ENCODE data around the gene DBF4.
"Not testable (repeated sequence)": the region's sequence is repeated elsewhere in the genome, so short reads cannot be mapped to it uniquely, and the experiment has no call there.

Gene DBF4

GRCh38 chr7:87922759-87923395 lies 46.6 kb downstream of the DBF4 start:
- H3K27ac Mint-ChIP-seq: not testable (repeated sequence)

GRCh38 chr7:87926581-87927461 lies 50.5 kb downstream of the DBF4 start:
- H3K9me3 Mint-ChIP-seq: no peaks in the 10 kb centered on the region
- peaks cover 11% of the 10 kb centered on the region for H3K4me1 Mint-ChIP-seq
- H3K27me3 Mint-ChIP-seq: no peaks in the 10 kb centered on the region
- ATAC-seq: peak; percentile 96
- peak overlapping the region; percentile 22 for H3K4me3 Mint-ChIP-seq
- H3K36me3 Mint-ChIP-seq: no peaks in the 10 kb centered on the region
- peak overlapping the region; percentile 29 for H3K27ac Mint-ChIP-seq

More at GRCh38 chr7:87922759-87923395, 46.6 kb downstream of the DBF4 start:
- not testable (repeated sequence) for H3K36me3 Mint-ChIP-seq, H3K4me3 Mint-ChIP-seq, ATAC-seq, H3K9me3 Mint-ChIP-seq
- H3K27me3 Mint-ChIP-seq: peaks cover 16% of the 10 kb centered on the region
- peaks cover 11% of the 10 kb centered on the region for H3K4me1 Mint-ChIP-seq

DNA sequence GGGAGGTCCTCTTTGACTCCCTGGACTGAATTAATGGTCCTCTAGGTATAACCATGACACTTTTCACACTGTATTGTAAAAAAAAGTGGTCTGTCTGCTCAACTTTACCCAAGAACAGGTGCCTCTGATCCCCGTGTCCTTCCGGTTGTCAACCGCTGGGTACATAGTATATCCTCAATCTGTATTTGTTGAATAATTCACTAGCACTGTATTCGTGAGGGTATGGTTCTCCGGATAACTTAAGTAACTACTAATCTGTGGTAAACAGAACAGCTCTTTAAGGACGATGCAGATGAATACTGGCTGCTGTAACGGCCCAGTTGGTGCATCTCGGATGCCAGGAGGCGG lies 57.3 kb downstream of the DBF4 start:
- no peaks in the 10 kb centered on the region for H3K9me3 Mint-ChIP-seq
- no peak for ATAC-seq
- peak overlapping the region; percentile 95 for H3K4me3 Mint-ChIP-seq
- H3K27me3 Mint-ChIP-seq: no peaks in the 10 kb centered on the region
- no peaks in the 10 kb centered on the region for H3K36me3 Mint-ChIP-seq
- peak overlapping the region; percentile 64 for H3K27ac Mint-ChIP-seq
- H3K4me1 Mint-ChIP-seq: peaks cover 13% of the 10 kb centered on the region

DNA sequence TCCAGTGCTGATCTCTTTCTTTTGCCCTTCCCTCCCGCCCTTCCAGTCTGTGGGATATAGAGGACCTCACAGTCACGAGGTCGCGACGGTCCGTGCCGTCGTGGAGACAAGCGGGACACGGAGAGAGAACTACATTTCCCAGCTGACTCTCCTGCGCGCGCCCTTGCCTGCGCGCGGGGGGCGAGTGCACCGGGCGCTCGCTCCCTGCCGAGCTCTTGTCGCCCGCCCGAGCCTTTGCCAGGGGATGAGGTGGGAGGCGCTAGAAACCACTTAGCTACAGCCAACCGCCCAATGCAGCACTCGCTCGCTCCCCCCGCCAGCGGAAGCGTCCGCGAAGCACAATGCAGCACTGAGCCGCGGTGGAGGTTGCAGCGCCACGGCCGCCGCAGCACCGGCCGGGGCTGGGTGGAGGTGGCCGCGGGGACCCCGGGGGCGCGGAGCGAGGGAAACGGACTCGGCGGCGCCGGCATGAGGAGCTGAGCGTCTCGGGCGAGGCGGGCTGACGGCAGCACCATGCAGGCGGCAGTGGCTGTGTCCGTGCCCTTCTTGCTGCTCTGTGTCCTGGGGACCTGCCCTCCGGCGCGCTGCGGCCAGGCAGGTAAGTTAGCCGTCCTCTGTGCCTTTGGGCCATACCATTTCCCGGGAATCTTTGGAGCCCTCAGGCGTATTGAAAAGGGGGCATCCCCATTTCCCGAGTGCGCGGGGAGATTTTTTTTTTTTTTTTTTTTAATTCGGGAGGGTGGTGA lies 57.8 kb downstream of the DBF4 start, which contains the start of gene ADAM22:
Gene ADAM22 (plus strand): TSS at position 299 of the 746 bp plus-strand sequence. CDS start 215 bp downstream, at position 514.
- Mint-ChIP-seq H3K27ac (peak within 1 kb of the TSS; percentile 64), H3K27me3 (no peaks in the 10 kb centered on the region), H3K36me3 (no peaks in the 10 kb centered on the region), H3K4me1 (peaks cover 13% of the 10 kb centered on the region), H3K9me3 (no peaks in the 10 kb centered on the region), H3K4me3 (peak within 1 kb of the TSS; percentile 95)
- peak; percentile 99 for ATAC-seq

GRCh38 chr7:87934699-87935383 lies 58.5 kb downstream of the DBF4 start:
- peak; percentile 2 for ATAC-seq
- Mint-ChIP-seq H3K4me3 (peak overlapping the region; percentile 95), H3K27ac (peak overlapping the region; percentile 64)

GRCh38 chr7:87935384-87935706 lies 59.1 kb downstream of the DBF4 start:
- no peaks in the 10 kb centered on the region for H3K9me3 Mint-ChIP-seq
- peaks cover 13% of the 10 kb centered on the region for H3K4me1 Mint-ChIP-seq
- H3K36me3 Mint-ChIP-seq: no peaks in the 10 kb centered on the region
- H3K4me3 Mint-ChIP-seq: peak overlapping the region; percentile 95
- no peaks in the 10 kb centered on the region for H3K27me3 Mint-ChIP-seq
- no peak overlapping the region for H3K27ac Mint-ChIP-seq
- ATAC-seq: no peak

More at GRCh38 chr7:87934699-87935383, 58.5 kb downstream of the DBF4 start:
- peaks cover 13% of the 10 kb centered on the region for H3K4me1 Mint-ChIP-seq
- no peaks in the 10 kb centered on the region for H3K27me3 Mint-ChIP-seq
- H3K36me3 Mint-ChIP-seq: no peaks in the 10 kb centered on the region
- no peaks in the 10 kb centered on the region for H3K9me3 Mint-ChIP-seq

GRCh38 chr7:87941138-87941537 lies 64.8 kb downstream of the DBF4 start:
- no peak overlapping the region for H3K27ac Mint-ChIP-seq
- H3K36me3 Mint-ChIP-seq: no peaks in the 10 kb centered on the region
- ATAC-seq: no peak
- no peak overlapping the region for H3K4me3 Mint-ChIP-seq
- no peaks in the 10 kb centered on the region for H3K27me3 Mint-ChIP-seq
- peaks cover 3% of the 10 kb centered on the region for H3K4me1 Mint-ChIP-seq
- H3K9me3 Mint-ChIP-seq: no peaks in the 10 kb centered on the region

DNA sequence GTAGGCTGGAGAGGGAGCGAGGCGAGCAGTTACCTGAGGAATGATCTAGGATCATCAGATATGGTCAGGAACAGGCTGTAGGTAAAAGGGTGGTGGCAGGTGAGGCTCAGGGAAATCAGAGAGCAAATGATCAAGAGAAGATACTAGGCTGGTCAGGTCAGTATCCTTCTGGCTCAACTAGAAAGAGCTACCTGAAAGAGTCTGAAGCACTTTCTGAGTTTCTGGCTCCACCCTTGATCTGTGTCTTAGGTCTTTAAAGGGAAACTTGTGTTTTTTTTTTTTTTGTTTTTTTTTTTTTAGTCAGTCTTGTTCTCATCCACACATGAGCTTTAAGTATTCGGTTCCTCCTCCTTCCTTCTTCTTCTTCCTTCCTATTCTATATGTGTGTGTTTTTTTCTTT lies 68.3 kb downstream of the DBF4 start:
- ATAC-seq: no peak
- Mint-ChIP-seq H3K4me1 (peaks cover 6% of the 10 kb centered on the region), H3K4me3 (no peak overlapping the region), H3K27me3 (no peaks in the 10 kb centered on the region), H3K27ac (no peak overlapping the region), H3K9me3 (no peaks in the 10 kb centered on the region), H3K36me3 (no peaks in the 10 kb centered on the region)

- H3K27ac Mint-ChIP-seq, ATAC-seq, H3K9me3 Mint-ChIP-seq, H3K4me1 Mint-ChIP-seq, H3K27me3 Mint-ChIP-seq, H3K4me3 Mint-ChIP-seq, H3K36me3 Mint-ChIP-seq: not testable (repeated sequence)
Observed at GRCh38 chr7:87945926-87946325, 69.6 kb downstream of the DBF4 start.

DNA sequence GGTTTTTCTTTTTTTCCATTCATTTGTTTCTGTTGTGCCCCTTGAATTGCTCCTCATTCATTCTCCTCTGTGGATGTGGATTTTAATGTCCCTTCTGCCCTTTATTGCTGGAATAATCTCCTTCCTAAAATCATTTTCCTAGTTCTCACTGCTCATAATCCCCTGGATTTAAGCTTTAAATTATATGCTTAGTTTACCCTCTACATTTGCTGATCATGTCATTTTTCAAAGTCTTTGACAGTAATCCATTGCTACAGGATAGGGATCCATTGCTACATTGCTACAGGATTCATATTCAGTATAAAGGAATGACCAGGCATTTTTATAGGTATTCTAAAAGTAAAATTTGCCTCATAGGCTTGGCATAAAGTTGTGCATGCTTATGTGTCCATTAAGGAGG lies 72.1 kb downstream of the DBF4 start:
- no peaks in the 10 kb centered on the region for H3K9me3 Mint-ChIP-seq
- H3K4me3 Mint-ChIP-seq: no peak overlapping the region
- H3K27me3 Mint-ChIP-seq: no peaks in the 10 kb centered on the region
- no peak overlapping the region for H3K27ac Mint-ChIP-seq
- no peaks in the 10 kb centered on the region for H3K36me3 Mint-ChIP-seq
- no peak for ATAC-seq
- peaks cover 6% of the 10 kb centered on the region for H3K4me1 Mint-ChIP-seq
